Measurements from ENCODE around the gene HIF1AN. TPM values are rescaled to one million over a fixed set of nuclear protein-coding genes. Genes with fewer than 3 reads are reported as not detected.

The HIF1AN gene
- total RNA-seq, 2 donors from 2014 or later: 8.5 to 11.3 TPM

- Histone ChIP-seq H3K4me1 (peaks cover 0 to 7% of the 10 kb centered on the region in 2 donors), H3K27me3 (no peaks in the 10 kb centered on the region), H3K4me3 (no peak overlapping the region), H3K36me3 (no peaks in the 10 kb centered on the region), H3K9me3 (no peaks in the 10 kb centered on the region), H3K27ac (no peak overlapping the region)
- no peak for DNase-seq (ENCODE audit: low spot score)
- TF ChIP-seq CTCF (IDR thresholded peaks at IDR 0.05): no peak
Measured at GRCh38 chr10:100567249-100567648, 31.5 kb downstream of the HIF1AN start.

- Histone ChIP-seq H3K4me1 (peaks cover 0 to 1% of the 10 kb centered on the region in 2 donors), H3K27me3 (no peaks in the 10 kb centered on the region), H3K4me3 (no peak overlapping the region), H3K9me3 (no peaks in the 10 kb centered on the region), H3K27ac (no peak overlapping the region), H3K36me3 (no peaks in the 10 kb centered on the region)
- TF ChIP-seq CTCF (IDR thresholded peaks at IDR 0.05): no peak
- no peak for DNase-seq (ENCODE audit: low spot score)
Measured at GRCh38 chr10:100567826-100568225, 32.1 kb downstream of the HIF1AN start.

GRCh38 chr10:100568912-100569311 is 33.2 kb downstream of the HIF1AN start:
- no peak for DNase-seq (ENCODE audit: low spot score)
- Histone ChIP-seq H3K27me3 (no peaks in the 10 kb centered on the region), H3K4me3 (no peak overlapping the region), H3K9me3 (no peaks in the 10 kb centered on the region), H3K36me3 (no peaks in the 10 kb centered on the region), H3K4me1 (no peaks in the 10 kb centered on the region), H3K27ac (no peak overlapping the region)
- TF ChIP-seq CTCF (IDR thresholded peaks at IDR 0.05): no peak

- no peaks in the 10 kb centered on the region for H3K27me3 ChIP-seq
Measured at GRCh38 chr10:100569687-100570481, 34.1 kb downstream of the HIF1AN start.

GRCh38 chr10:100570506-100570905 is 34.8 kb downstream of the HIF1AN start:
- Histone ChIP-seq H3K36me3 (no peaks in the 10 kb centered on the region), H3K27ac (no peak overlapping the region), H3K9me3 (no peaks in the 10 kb centered on the region), H3K4me3 (no peak overlapping the region), H3K4me1 (no peaks in the 10 kb centered on the region), H3K27me3 (no peaks in the 10 kb centered on the region)
- TF ChIP-seq CTCF (IDR thresholded peaks at IDR 0.05): no peak
- no peak for DNase-seq (ENCODE audit: low spot score)

More at GRCh38 chr10:100569687-100570481, 34.1 kb downstream of the HIF1AN start:
- no peaks in the 10 kb centered on the region for H3K36me3 ChIP-seq
- no peak for TF ChIP-seq CTCF (IDR thresholded peaks at IDR 0.05)
- no peak overlapping the region for H3K27ac ChIP-seq
- H3K4me3 ChIP-seq: no peak overlapping the region
- no peaks in the 10 kb centered on the region for H3K9me3 ChIP-seq
- H3K4me1 ChIP-seq: no peaks in the 10 kb centered on the region
- DNase-seq (ENCODE audit: low spot score): no peak

Measured in right atrium auricular region (tissue), 2 donors.